ENCODE data around the gene CNN1.
"Not testable (repeated sequence)": the region's sequence is repeated elsewhere in the genome, so short reads cannot be mapped to it uniquely, and the experiment has no call there.

The CNN1 gene

DNA sequence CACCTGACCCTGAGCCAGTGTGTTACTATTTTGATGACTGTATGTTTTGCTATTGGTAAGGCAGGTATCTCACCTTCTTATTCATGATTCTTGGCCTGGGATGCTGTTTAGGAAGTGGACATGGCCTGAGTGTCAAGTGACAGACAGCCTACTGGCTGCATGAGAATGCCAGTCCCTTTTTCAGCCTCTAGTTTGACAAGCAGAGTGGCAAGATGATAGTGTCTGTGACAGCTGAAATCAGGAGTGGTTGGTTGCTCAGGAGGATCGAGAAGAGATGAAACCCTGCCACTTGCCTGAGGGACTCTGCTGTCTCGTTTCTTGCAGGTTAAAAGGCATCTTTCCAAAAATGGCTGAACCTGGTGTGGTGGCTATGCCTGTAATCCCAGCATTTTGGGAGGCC, 27.5 kb downstream of the CNN1 start:
- DNase-seq = no peak

DNA sequence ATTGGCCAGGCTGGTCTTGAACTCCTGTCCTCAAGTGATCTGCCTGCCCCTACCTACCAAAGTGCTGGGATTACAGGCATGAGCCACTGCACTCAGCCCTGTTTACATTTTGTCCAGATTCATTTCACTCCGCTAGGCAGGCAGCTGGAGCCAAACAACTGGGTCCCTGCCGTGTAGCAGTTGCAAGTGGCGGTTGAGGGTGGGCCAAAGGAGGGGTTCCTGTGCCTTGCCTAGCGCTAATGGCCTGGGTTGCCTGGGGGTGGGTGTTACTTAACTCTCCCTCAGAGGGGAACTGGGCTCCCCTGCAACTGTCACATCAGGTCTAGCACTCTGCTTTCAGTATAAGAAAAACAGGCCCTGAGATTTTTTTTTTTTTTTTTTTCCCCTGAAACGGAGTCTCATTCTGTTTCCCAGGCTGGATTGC, 31.4 kb downstream of the CNN1 start:
- no peak for DNase-seq

DNA sequence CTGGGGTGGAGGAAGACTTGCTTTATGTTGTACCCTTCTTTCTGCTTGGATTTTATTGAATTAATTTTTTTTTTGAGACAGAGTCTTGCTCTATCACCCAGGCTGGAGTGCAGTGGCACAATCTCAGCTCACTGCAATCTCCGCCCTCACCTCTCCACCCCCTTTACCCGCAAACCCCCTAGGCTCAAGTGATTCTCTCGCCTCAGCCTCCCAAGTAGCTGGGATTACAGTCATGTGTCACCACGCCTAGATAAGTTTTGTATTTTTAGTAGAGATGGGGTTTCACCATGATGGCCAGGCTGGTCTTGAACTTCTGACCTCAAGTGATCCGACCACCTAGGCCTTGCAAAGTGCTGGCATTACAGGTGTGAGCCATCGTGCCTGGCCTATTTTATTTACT, 34.7 kb downstream of the CNN1 start:
- not testable (repeated sequence) for DNase-seq

DNA sequence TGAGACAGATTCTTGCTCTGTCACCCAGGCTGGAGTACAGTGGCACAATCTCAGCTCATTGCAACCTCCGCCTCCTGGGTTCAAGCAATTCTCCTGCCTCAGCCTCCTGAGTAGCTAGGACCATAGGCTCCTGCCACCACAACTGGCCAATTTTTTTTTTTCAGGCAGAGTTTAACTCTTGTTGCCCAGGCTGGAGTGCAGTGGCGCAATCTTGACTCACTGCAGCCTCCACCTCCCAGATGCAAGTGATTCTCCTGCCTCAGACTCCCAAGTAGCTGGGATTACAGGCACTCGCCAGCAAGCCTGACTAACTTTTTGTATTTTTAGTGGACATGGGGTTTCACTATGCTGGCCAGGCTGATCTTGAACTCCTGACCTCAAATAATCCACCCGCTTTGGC, 35.1 kb downstream of the CNN1 start:
- DNase-seq = not testable (repeated sequence)

DNA sequence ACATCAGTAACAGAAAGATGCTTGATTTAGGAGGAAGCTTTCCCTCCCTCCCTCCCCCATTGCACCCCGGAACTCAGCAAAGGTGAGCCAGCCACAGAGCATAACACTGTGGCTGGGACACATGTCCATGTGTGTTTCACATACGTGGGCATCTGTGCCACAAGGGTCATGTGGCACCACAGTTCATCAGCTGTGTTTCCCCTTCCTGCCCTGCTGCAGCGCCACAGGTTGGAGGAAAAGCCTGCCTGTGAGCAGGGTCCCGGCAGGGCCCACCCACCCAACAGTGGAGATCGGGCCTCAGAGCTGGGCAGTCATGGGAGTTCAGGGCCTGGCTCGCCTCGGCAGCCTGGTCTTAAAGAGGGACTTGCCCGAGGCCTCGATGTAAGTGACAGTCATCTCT, 36.0 kb downstream of the CNN1 start:
- no peak for DNase-seq

DNA sequence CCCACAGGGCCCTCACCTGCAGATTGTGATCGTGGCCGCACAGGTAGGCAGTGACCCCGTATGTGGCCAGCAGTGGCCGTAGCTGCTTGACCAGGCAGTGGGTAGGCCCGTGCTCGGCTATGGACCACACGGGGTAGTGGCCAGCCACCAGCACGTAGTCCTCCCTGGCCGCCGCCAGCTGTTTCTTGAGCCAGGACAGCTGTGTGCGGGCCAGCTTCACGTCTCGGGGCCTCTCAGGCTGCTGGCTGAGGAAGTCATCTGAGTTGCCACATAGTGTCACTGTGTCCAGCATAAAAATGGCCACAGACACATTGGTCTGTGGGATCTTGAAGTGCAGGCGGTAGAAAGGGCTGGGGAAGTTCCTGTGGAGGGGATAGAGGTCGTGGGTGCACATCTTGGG, 37.6 kb downstream of the CNN1 start:
- DNase-seq = no peak

DNA sequence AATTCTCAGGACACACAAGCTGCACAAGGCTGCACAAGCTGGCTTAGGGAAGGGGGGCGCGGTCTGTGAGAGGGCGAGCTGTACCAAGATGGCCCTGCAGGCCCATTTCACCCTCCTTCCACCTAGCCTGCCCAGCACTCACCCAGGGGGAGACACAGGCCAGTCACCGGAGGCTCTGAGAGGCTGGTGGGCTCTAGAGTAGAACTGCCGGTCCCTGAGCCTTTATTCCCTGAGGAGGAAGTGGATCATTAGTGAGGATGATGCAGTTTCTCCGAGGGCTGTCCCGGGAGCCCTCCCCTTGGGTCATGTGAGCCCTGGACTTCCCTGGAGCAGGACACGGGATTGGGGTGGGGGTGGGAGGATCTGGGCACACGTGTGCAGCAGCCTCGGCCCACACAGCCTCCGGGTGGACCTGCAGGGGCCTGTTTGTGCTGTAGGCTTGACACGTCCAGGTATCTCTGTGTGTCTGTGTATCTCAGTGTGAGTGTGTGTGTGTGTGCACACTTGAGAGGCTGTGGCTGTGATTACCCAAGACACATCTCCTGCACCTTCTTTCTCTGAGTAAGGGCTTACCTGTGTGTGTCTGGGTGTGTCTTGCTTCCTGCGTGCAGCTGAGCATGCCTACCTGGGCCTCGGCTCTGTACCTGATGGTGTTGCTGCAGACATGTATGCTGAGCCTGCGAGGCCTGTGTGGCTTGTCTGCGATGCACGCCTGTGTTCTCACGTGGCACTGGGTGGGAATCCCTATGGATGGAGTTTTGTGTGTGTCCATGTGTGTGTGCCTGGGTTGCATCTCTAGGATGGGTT, 39.0 kb downstream of the CNN1 start, which contains the start of gene ACP5:
Gene ACP5 (minus strand): TSS at position 195 of the 807 bp plus-strand sequence. CDS start 328 bp downstream, outside the sequence.
- no peak for DNase-seq

DNA sequence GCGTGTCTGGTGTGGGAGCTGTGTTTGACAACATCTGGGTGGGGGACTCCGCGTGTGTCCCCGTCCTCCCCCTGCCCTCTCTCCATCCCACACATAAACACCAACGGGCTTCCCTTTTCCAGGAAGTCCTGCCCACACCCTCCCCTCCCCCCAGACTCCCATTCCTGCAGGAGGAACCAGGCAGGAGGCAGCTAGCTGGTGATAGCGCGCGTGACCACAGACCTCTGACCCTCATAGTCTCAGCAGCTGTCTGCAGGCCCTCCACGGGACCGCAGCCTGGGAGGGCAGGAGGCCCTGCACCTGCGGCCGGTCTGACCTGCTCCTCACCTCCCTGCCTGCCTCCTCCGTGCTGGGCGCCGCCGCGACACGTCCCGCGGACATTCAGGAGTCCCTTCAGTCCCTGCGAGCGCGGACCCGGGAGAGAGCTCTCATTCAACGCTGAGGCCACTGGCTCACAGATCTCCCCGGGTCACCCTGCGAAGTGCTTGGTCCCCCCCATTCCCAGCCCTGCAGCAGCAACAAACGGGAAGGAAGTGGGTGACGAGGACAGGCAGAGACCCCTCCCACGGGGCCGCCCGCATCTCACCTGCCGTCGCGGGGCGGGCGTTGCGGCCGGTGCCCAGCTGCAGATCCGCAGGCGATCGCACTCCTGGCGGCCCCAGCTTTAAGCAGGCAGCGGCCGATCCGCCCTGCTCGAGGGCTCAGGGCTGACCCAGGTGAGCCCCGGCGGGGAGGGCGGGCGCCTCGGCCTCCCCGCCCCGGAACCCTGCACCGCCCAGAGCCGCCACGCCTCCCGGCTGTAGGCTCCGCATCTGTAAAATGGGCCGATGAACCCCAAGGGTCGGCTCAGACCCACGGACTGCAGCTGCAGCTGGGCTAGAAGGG, 39.8 kb downstream of the CNN1 start:
- DNase-seq = no peak

DNA sequence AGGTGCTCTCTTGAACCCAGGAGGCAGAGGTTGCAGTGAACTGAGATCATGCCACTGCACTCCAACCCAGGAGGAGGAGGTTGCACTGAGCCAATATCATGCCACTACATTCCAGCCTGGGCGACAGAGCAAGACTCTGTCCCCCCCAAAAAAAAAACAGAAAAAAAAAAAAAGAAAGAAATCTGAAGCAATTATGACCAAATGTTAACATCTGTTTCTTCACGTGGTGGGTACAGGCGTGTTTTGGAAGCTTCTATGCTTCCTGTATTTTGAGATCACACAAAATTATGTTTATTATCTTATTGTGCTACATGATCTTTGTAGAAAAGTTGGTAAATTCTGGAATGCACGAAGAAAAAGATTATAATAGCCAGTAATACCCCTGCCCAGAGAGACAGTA, 41.5 kb downstream of the CNN1 start:
- DNase-seq = no peak

DNA sequence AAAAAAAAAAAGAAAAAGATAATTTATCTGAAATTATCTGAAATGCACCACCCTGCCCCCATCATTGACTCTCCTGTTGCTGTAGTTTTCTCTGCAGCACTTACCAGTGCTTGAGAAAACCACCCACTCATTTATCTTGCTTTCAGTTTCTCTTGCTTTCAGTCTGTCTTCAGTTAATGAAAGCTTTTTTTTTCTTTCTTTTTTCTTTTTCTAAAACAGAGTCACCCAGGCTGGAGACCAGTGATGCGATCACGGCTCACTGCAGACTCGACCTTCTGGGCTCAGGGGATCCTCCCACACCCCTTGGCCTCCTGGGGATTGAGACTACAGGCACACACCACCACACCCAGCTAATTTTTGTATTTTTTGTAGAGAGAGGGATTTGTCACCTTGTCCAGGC, 43.1 kb downstream of the CNN1 start:
- no peak for DNase-seq

DNA sequence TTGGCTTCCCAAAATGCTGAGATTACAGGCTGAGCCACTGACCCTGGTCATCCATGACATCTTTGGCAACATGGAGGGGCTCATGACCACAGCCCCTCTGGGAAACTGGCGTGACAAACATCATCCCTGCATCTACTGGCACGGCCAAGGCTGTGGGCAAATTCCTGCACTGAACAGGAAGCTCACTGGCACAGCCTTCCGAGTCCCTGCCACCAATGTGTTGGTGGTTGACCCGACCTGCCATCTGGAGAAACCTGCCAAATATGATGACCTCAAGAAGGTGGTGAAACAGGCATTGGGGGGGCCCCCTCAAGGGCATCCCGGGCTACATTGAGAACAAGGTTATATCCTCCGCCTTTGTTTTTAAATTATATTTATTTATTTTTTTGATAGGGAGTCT, 47.7 kb downstream of the CNN1 start:
- no peak for DNase-seq

DNA sequence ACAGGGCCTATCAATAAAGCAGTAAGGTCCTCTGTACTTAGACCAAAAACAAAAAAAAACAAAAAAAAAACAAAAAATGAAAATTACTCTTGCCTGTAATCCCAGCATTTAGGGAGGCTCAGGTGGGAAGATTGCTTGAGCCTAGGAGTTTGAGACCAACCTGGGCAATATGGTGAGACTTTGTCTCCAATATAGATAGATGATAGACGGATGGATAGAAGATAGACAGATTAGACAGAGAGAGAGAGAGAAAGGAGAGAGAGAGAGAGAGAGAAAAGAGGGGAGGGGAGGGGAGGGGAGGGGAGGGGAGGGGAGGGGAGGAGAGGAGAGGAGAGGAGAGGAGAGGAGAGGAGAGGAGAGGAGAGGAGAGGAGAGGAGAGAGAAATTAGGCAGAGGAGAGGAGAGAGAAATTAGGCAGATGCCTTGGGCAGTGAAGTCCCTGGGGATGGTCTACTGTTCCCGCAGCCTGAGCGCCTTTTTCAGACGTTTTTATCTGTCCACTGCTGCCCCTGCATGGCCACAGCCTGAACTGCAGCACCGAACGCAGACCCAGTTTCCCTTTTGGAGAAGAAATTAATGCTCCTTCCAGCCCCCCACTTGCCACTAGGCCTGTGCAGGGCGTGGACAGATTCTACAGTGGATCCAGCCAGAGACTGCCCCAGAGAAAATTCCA, 48.8 kb downstream of the CNN1 start:
- DNase-seq = peak; percentile 27 to 57

DNA sequence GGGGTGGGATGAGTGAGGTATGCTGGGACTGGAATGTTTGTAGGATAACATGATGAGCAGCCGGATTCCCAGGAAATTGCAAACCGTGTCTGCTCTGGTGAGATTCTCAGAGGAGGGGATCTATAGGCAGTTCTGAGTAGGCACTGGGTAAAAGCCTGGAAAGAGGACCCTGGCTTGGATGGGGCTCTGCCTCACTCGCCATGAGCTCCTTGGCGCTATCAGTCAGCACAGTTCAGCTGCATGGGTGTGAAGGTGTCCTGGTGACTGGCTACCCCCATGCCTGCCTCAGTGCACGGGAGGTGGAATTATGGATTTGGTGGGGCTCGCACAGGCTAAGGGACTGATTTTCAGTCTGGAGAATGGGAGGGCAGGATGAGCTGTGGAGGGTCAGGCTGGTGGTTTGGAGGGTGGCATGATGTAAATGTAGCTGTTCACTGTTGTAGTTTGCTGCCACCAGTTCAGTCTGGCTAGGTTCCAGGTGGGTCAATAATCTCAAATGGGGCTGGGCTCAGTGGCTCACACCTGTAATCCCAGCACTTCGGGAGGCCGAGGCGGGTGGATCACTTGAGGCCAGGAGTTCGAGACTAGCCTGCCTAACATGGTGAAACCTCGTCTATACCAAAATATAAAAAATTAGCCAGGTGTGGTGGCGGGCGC, 49.5 kb downstream of the CNN1 start:
- DNase-seq = no peak

DNA sequence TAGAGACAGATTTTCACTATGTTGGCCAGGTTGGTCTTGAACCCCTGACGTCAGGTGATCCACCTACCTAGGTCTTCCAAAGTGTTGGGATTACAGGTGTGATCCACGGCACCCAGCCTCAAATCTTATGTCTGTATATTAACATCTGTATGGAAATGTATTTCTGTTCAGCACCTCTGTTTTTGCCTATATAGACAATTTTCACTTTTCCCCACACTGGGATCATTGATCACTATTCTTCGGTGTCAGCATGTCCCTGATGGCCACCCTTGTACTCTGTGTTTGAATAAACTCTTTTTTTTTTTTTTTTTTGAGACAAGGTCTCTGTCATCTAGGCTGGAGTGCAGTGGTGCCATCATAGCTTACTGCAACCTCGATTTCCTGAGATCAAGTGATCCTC, 55.4 kb downstream of the CNN1 start:
- no peak for DNase-seq

DNA sequence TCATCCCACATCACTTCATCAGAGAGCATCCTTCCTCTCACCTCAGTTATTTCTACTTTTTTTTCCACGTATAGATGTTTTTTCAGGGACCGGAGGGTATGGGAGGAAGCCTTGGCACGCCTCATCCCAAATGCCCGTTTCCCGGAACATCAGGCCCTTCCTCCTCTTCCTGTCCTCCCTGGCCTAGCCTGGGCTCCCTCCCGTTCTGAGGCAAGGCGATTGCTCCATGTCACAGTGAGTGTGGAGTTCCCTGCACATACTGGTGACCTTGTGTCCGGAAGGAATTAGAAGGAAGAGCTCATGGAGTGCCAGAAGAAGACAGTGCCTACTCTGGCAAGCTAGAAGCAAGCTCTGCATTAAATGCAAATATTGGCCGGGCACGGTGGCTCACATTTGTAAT, 57.5 kb downstream of the CNN1 start:
- DNase-seq = no peak

DNA sequence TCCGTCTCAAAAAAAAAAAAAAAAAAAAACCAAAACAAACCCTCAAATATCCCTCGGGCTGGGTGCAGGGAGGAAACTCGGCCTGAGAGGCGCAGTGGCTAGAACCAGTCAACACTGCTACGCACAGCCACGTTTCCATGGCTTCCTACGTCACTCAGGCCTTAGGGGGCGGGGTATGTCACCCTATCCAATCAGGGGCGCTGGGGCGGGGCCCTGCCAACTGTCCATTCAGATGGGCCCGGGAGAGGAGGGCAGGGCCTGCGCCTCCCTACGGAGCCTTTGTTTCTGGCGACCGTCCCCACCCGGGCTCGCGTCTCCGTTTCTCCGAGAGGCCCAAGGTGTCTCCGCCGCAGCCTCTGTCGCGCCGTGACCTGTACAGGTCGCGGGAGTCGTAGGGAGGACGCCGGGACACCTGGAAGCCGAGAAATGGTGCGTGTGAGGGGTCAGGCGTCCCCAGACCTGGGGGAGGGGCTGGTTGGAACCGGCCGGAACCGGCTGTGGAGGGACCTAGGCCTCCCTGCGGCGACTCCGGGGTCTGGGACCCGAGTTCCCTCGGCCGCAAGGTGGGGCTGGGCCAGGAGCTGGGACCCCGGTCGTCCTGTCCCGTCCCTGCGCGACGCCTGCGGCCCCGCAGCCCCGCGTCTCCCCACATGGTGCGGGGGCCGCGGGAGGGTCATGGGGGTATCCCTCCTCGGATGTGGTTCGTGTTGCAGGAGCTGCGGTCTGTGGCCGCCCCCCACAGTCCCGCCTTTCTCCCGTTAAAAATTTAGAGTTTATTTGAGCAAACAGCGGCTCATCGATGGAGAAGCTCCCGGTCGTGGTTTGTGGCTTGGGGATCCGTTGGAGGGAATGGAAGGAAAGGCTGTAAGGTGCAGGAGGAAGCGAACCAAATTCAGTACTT, 58.8 kb downstream of the CNN1 start, which contains the start of gene ZNF627:
Gene ZNF627 (plus strand): TSS at position 282 of the 901 bp plus-strand sequence. CDS start 145 bp downstream, at position 427.
- DNase-seq = peak; percentile 92 to 93

DNA sequence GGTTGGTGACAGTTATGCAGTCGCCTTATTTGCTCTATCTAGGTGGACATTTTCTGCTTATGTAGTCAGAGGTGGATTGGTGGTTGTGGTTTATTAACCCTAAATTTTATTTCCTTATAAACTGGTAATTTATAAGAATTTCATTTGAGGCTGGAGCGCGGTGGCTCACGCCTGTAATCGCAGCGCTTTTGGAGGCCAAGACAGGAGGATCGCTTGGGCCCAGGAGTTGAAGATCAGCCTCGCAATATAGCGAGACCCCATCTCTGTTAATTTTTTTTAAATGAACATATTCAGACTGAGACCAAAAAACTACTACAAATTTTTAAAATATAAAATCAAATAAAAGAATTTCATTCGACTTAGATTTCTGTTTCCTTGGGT, 59.4 kb downstream of the CNN1 start:
- no peak for DNase-seq

DNA sequence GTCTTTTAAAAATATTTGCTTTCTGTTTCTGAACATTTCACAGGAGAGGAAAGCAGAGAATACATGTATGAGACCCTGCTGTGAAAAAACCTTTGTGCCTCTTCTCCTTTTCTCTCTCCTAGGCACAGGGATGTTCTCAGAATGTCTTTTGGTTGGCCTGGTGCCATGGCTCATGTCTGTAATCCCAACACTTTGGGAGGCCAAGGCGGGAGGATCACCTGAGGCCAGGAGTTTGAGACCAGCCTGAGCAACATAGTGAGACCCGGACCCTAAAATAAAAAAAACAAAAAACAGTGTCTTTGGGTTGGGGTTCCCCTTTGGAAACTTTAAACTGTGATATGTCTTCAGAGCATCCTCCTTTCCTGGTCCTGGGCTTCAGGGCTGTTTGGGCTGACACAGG, 60.1 kb downstream of the CNN1 start:
- DNase-seq = no peak

DNA sequence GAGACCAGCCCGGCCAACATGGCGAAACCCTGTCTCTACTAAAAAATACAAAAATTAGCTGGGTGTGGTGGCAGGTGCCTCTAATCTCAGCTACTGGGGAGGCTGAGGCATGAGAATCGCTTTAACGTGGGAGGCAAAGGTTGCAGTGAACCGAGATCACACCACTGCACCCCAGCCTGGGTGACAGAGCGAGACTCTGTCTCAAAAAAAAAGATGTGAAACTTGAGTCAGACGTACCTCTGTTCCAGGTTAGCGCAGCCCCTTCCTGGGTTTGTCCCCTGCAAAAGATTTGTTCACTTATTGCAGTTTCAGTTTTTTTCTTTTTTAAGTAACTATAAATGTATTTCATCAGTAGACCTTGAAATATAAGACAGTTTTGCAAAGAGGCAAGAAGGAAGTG, 61.1 kb downstream of the CNN1 start:
- not testable (repeated sequence) for DNase-seq

Data from NCI-H1930 (cell line).